Right ventricle myocardium superior (tissue), 1 donor: ENCODE measurements around the gene SURF1. TPM values are rescaled to one million over a fixed set of nuclear protein-coding genes. Genes with fewer than 3 reads are reported as not detected.

Experiments
- ATAC-seq: fragments of 200-7000 bp; cut with Tn5 transposase; one replicate; pipeline ENCODE4 v1.9.1; 2020; ENCODE audit warnings: mild to moderate bottlenecking; ENCODE audit not compliant: poor library complexity
- DNase-seq: peaks from one replicate; pipeline ENCODE4 v3.0.0-alpha.2; 2020
- intact Hi-C: fragments of 100-400 bp; cut with DNase I; formaldehyde crosslinking; loops from one replicate; pipeline ENCODE4 v1.11.2; 2022
- total RNA-seq: library from RNA; stranded (reverse); fragmentation: NEBNext Ultra II Directional; extraction: Animal tissue kit (Norgen Biotek cat#: 25700); gene quantifications from one replicate; pipeline ENCODE4 v1.2.1, GENCODE V29; 2021
- donor health status: DM: no; HTN: yes; CAD: no; lungs with severe emphysema.

The SURF1 gene
- total RNA-seq, 1 donor from 2014 or later = 55.4 TPM

DNA sequence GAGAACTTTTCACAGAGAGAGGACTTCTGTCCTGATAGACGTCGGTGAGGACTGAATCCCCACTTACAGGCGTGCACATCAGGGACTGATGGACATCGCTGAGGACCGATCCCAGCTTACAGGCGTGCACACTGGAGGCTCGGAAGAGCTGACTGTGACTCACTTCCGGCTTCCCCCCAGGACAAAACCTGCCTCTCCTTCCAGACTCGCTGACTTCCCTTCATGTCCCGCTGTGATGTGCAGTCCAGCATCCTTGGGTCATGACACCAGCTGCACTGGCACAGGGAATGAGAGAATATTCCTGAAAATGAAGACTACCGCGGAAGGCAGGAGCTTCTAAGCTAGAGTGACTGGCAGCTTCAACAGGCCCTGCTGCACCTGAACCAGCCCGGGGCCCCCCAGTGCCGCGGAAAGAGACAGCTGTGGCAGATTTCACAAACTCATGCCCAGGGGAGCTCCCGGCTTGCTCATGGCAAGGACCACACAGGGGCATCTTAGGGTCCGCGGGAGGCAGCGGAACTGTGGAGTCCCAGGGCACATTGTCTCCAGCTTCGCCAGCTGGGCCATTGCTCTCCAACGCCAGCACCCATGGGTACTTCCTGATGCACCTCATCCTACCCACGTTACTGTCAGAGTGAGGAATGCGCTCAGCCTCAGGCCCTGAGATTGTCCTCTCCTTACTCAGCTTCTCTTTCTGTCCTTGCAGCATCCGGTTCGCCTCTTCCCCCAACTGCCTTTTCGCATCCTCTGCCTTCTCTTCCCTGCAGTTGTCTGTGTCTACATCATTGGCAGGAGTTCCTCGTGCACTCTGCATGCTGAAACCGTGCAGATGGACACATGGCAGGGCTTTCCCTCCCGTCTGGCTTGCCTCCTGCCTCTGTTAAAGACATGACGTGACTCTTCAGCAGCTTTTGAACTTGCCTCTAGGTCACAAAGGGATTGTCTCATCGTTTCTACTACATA lies 49.8 kb downstream of the SURF1 start:
- DNase-seq (no peak), ATAC-seq (no peak)
- intact Hi-C loops = no loop called here

DNA sequence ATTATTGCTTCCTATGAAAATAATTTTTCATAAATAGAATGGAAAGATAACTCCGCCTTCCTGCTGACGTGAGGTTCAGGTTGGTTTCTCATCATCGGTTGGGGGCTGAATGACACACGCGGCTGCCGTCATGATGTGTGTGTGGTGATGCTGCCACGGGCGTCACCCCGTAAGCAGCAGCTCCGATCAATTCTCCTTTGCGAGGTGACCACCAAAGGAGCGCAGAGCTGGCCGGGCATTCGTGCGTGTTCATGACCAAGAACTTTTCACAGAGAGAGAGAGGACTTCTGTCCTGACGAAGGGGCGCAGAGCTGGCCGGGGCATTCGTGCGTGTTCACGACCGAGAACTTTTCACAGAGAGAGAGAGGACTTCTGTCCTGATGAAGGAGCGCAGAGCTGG lies 50.6 kb downstream of the SURF1 start:
- DNase-seq (no peak), ATAC-seq (no peak)
- intact Hi-C loops = no loop called here

DNA sequence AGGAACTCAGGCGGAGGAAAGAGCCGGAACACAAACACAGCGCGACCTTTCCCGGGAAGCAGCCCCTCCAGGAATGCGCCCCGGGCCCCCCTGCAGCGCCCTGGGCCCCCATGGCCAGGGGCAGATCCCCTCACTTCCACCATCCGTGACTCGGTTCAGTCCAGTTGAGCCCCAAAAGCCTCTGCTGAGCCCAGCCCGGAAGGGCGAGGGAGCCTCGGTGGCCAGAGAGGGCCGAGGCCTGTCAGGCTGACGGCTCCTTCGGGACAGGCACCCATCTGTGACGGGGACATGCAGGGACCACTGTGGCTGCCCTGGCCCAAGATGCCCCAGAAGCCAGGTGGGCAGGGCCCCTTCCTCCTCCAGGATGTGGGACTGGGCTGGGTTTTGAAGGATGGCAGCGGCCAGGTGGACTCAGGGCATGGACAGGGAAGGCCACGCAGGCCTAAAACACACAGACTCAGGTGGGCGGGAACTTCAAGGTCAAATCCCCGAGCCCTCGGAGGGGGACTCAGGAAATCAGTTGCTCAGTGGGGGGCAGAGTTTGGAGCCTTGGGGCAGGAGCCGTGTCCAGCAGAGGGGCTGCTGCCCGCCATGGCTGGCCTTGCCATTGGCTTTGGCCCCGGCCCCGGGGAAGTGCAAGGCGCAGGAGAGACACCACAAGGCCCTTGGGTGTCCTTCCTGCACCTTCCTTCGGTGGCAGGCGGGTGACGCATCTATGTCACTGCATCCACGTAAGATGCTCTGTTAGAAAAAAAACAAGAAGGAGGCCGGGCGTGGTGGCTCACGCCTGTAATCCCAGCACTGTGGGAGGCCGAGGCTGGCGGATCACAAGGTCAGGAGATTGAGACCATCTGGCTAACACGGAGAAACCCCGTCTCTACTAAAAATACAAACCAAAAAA lies 51.6 kb downstream of the SURF1 start:
- intact Hi-C loops = no loop called here
- DNase-seq (no peak), ATAC-seq (no peak)

DNA sequence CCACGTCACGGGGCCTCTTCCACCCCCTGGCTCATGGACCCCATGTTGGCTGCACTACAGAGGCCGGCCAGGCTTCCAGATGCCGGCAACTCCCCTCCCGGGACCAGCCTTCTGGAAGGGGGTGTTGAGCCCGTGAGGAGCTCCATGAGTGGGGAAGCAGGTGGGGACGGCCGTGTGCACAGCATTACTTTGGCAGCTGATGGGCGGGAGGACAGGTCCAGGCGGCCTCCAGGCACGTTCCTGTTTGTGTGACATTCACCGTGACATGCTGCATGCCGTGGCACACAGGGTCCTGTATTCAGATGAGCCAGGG lies 52.2 kb downstream of the SURF1 start:
- DNase-seq = no peak
- no peak for ATAC-seq
- intact Hi-C loops = no loop called here

DNA sequence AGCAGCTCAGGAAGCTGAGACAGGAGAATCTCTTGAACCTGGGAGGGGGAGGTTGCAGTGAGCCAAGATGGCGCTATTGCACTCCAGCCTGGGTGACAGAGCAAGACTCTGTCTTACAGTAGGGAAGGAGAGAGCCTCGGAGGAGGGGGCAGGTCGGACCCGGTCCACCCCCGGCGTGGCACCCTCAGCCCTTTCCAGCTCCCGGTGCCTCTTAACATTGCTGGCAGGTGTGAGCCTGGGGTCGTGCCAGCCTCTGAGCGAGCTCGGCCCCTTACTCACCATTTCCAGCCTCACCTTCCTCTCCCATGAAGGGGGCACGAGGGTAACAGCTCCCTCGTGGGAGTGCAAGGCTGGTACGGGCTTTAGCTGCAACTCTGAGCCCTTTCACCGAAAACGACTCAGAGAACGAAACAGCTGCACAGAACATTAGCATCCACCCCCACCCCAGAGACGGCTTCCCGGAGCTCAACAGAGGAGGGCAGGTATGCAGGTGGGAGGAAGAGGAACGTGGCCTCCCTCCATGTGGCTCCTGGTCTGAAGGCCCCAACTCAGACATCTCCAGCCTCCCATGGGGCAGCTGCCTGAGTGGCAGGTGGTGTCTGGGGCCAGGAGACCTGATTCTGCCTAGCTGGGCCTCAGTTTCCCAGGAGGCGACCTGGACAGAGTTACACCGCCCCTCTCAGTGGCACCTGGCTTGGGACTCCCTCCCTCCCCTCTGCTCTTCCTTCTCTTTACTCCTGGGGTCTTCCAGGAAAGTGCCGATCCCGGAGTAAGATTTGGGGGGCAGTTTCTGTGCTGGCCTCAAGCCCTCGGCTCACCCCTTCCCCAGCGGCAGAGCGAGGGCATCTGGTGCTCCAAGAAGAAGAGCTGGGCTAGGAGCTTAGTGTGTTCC lies 52.8 kb downstream of the SURF1 start:
- ATAC-seq (no peak), DNase-seq (no peak)
- intact Hi-C loops = no loop called here

Other genes starting within 250 kb of the SURF1 start
- 33.1 TPM for gene RALGDS, start 235.2 kb downstream of the SURF1 start, total RNA-seq
- 6.4 TPM for gene GBGT1, start 192.6 kb downstream of the SURF1 start, total RNA-seq
- not detected for gene OBP2B, start 147.2 kb downstream of the SURF1 start, total RNA-seq
- 2.4 TPM for gene ABO, start 81.3 kb downstream of the SURF1 start, total RNA-seq
- 11.1 TPM for gene SURF6, start 20.3 kb downstream of the SURF1 start, total RNA-seq
- gene MED22, start 8.4 kb downstream of the SURF1 start, total RNA-seq = 19.2 TPM
- 834 TPM for gene RPL7A, start 8.3 kb downstream of the SURF1 start, total RNA-seq
- 14.0 TPM for gene SURF2, start 63 bp upstream of the SURF1 start, total RNA-seq
- 58.3 TPM for gene SURF4, start 19.6 kb upstream of the SURF1 start, total RNA-seq
- 0.27 TPM for gene STKLD1, start 19.9 kb upstream of the SURF1 start, total RNA-seq
- 18.0 TPM for gene REXO4, start 61.5 kb upstream of the SURF1 start, total RNA-seq
- gene ADAMTS13, start 65.9 kb upstream of the SURF1 start, total RNA-seq = 2.8 TPM
- 12.9 TPM for gene CACFD1, start 103.5 kb upstream of the SURF1 start, total RNA-seq
- gene SLC2A6, start 122.6 kb upstream of the SURF1 start, total RNA-seq = 2.9 TPM
- not detected for gene MYMK, start 168.5 kb upstream of the SURF1 start, total RNA-seq
- gene ADAMTSL2, start 178.2 kb upstream of the SURF1 start, total RNA-seq = 8.1 TPM